Smooth muscle cell (in vitro differentiated cells): Measurements from ENCODE around the gene HEPHL1. TPM values are rescaled to one million over a fixed set of nuclear protein-coding genes. Genes with fewer than 3 reads are reported as not detected.

Source experiments
- DNase-seq: peaks from one replicate; lab custom pipeline; 2025; ENCODE audit not compliant: unreplicated experiment; lab: John Stamatoyannopoulos, UW
- H2AFZ ChIP-seq: fragments of 200-600 bp; sonication (generic); 2 replicates; pipeline ENCODE4 v1.6.0; 2016; ENCODE audit warnings: antibody characterized with exemption, low read depth, mild to moderate bottlenecking
- H3F3A ChIP-seq: fragments of 200-600 bp; sonication (generic); 2 replicates; pipeline ENCODE4 v1.6.0; 2017; ENCODE audit warnings: antibody characterized with exemption, low read depth
- H3K27ac ChIP-seq: fragments of 200-600 bp; sonication (generic); 2 replicates; pipeline ENCODE4 v1.5.1; 2016; ENCODE audit warnings: low read depth, mild to moderate bottlenecking
- H3K27me3 ChIP-seq: fragments of 200-600 bp; sonication (generic); 2 replicates; pipeline ENCODE4 v1.6.1; 2016; ENCODE audit warnings: low read depth, mild to moderate bottlenecking
- H3K36me3 ChIP-seq: fragments of 200-600 bp; sonication (generic); 2 replicates; pipeline ENCODE4 v1.5.1; 2016; ENCODE audit warnings: low read depth
- H3K4me1 ChIP-seq: fragments of 200-600 bp; sonication (generic); 2 replicates; pipeline ENCODE4 v1.5.1; 2016; ENCODE audit warnings: low read depth
- H3K4me2 ChIP-seq: fragments of 200-600 bp; sonication (generic); 2 replicates; pipeline ENCODE4 v1.6.0; 2016; ENCODE audit warnings: mild to moderate bottlenecking
- H3K4me3 ChIP-seq: fragments of 200-600 bp; sonication (generic); 2 replicates; pipeline ENCODE4 v1.5.1; 2016; ENCODE audit warnings: mild to moderate bottlenecking
- H3K79me2 ChIP-seq: fragments of 200-600 bp; sonication (generic); 2 replicates; pipeline ENCODE4 v1.6.0; 2016; ENCODE audit warnings: low read depth, mild to moderate bottlenecking
- H3K9ac ChIP-seq: fragments of 200-600 bp; sonication (generic); 2 replicates; pipeline ENCODE4 v1.6.0; 2016; ENCODE audit warnings: low read depth
- H3K9me3 ChIP-seq: fragments of 200-600 bp; sonication (generic); replicated peaks from 2 replicates; pipeline ENCODE4 v1.5.1; 2016; ENCODE audit warnings: low read depth
- H4K20me1 ChIP-seq: fragments of 200-600 bp; sonication (generic); 2 replicates; pipeline ENCODE4 v1.6.0; 2016; ENCODE audit warnings: low read depth
- CTCF ChIP-seq: fragments of 200-600 bp; sonication (generic); IDR thresholded peaks from 2 replicates; pipeline ENCODE4 v1.5.1; 2017; ENCODE audit warnings: borderline replicate concordance, mild to moderate bottlenecking, antibody characterized with exemption; ENCODE audit not compliant: insufficient read depth, poor library complexity, severe bottlenecking
- WGBS: methylation state at CpG from one replicate; pipeline ENCODE4 v1.1.7; 2016; ENCODE audit warnings: low lambda C conversion rate; 5-methylcytosine and 5-hydroxymethylcytosine counted together
- polyA plus RNA-seq: library from polyadenylated mRNA; unstranded; fragments of >200 nt; fragmentation: Nextera tagmentation; extraction: Ambion mirVana; gene quantifications from 2 replicates; pipeline ENCODE4 v1.2.1, GENCODE V29; 2016
- total RNA-seq: library from RNA; depleted of rRNA; stranded (reverse); fragments of >200 nt; gene quantifications from 2 replicates; pipeline ENCODE4 v1.2.3, GENCODE V29; 2014

HEPHL1 gene
- total and polyA plus RNA-seq, 2 experiments from 2014 or later, result 0.13 to 0.21 TPM

- no peaks in the 10 kb centered on the region for H3K27me3 ChIP-seq
- no peak overlapping the region for H2AFZ ChIP-seq
- DNase-seq, result no peak
- no peaks in the 10 kb centered on the region for H4K20me1 ChIP-seq
- H3K79me2 ChIP-seq, result no peaks in the 10 kb centered on the region
- no peak for TF ChIP-seq CTCF
- no peaks in the 10 kb centered on the region for H3K36me3 ChIP-seq
- no peak overlapping the region for H3K27ac ChIP-seq
- no peak overlapping the region for H3K4me3 ChIP-seq
- H3K9me3 ChIP-seq, result no peaks in the 10 kb centered on the region
- 87% methylated on average over 2 of the region's 2 CpGs for WGBS
- H3K4me2 ChIP-seq, result no peak overlapping the region
- H3K9ac ChIP-seq, result no peak overlapping the region
- no peaks in the 10 kb centered on the region for H3F3A ChIP-seq
- H3K4me1 ChIP-seq, result no peaks in the 10 kb centered on the region
These were observed 20.5 kb upstream of the HEPHL1 start for GRCh38 chr11:94000659-94001058.

GRCh38 chr11:94002226-94002625, 18.9 kb upstream of the HEPHL1 start:
- Histone ChIP-seq H3K9me3 (no peaks in the 10 kb centered on the region), H3K9ac (no peak overlapping the region), H3K4me1 (no peaks in the 10 kb centered on the region), H3K4me2 (no peak overlapping the region), H3K27ac (no peak overlapping the region), H4K20me1 (no peaks in the 10 kb centered on the region), H3K79me2 (no peaks in the 10 kb centered on the region), H3K27me3 (no peaks in the 10 kb centered on the region), H3K36me3 (no peaks in the 10 kb centered on the region), H3F3A (no peaks in the 10 kb centered on the region), H2AFZ (no peak overlapping the region), H3K4me3 (no peak overlapping the region)
- DNase-seq, result no peak
- WGBS, result 93% methylated on average over 2 of the region's 2 CpGs
- TF ChIP-seq CTCF, result no peak

- Histone ChIP-seq H3K36me3 (no peaks in the 10 kb centered on the region), H3K27me3 (no peaks in the 10 kb centered on the region), H4K20me1 (no peaks in the 10 kb centered on the region), H3K27ac (no peak overlapping the region), H3K4me2 (no peak overlapping the region), H3K4me1 (no peaks in the 10 kb centered on the region), H3F3A (no peaks in the 10 kb centered on the region), H2AFZ (no peak overlapping the region), H3K4me3 (no peak overlapping the region), H3K9ac (no peak overlapping the region), H3K79me2 (no peaks in the 10 kb centered on the region), H3K9me3 (no peaks in the 10 kb centered on the region)
- no peak for TF ChIP-seq CTCF
- no peak for DNase-seq
These were observed 13.7 kb upstream of the HEPHL1 start for GRCh38 chr11:94007426-94007825.

- Histone ChIP-seq H3K27ac (no peak overlapping the region), H2AFZ (no peak overlapping the region), H3K4me3 (no peak overlapping the region), H3K9me3 (no peaks in the 10 kb centered on the region), H4K20me1 (no peaks in the 10 kb centered on the region), H3K27me3 (no peaks in the 10 kb centered on the region), H3K4me2 (no peak overlapping the region), H3K4me1 (no peaks in the 10 kb centered on the region), H3K79me2 (no peaks in the 10 kb centered on the region), H3K9ac (no peak overlapping the region), H3K36me3 (no peaks in the 10 kb centered on the region), H3F3A (no peaks in the 10 kb centered on the region)
- TF ChIP-seq CTCF, result no peak
- WGBS, result 65% methylated on average over 4 of the region's 4 CpGs
- DNase-seq, result no peak
These were observed 13.2 kb upstream of the HEPHL1 start for GRCh38 chr11:94007906-94008305.
